ENCODE measurements around the gene TRIM40. TPM values are rescaled to one million over a fixed set of nuclear protein-coding genes. Genes with fewer than 3 reads are reported as not detected.
"Not testable (repeated sequence)": the region's sequence is repeated elsewhere in the genome, so short reads cannot be mapped to it uniquely, and the experiment has no call there.

TRIM40 gene
- polyA plus RNA-seq, 1 donor (not counting 4 experiments of a cell fraction or from before 2014, with no cell fraction given), result not detected

DNA sequence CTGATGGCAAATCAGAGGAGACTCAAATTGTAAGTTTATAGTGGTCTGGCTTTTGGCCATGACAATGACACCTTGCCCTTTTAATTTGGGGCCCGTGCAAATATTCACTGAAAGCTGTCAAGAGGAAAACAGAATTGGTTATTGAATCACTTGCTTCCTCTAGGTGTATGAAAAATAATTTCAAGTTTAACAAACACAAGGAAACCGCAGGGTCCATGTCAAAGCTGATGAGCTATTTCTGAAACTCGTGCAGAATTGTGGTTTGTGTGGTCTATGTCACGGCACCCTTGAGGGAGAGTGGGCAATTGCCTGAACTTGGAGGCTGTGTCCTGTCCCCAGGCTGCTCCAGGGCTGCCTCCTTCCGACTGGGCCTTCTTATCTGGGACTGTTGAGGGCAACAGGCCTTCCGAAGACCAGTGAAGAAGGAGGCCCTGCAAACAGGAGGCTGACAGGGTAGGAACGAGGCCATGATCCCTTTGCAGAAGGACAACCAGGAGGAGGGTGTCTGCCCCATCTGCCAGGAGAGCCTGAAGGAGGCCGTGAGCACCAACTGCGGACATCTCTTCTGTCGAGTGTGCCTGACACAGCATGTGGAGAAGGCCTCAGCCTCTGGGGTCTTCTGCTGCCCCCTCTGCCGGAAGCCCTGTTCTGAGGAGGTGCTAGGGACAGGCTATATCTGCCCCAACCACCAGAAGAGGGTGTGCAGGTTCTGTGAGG is 788 bp downstream of the TRIM40 start:
- H3K9me3 ChIP-seq (ENCODE audit: control insufficient read depth, low read depth, low read length), result no peaks in the 10 kb centered on the region
- H3K36me3 ChIP-seq (ENCODE audit: control insufficient read depth in 2 of 2, extremely low read depth in 1 of 2, insufficient read depth in 2 of 2, low read length in 2 of 2), result no peaks in the 10 kb centered on the region
- no peaks in the 10 kb centered on the region for H4K20me1 ChIP-seq (ENCODE audit: control insufficient read depth, extremely low read depth, insufficient read depth, low read length)
- FAIRE-seq (no peak), DNase-seq (ENCODE audit: low read depth, low spot score) (no peak)
- no peak overlapping the region for H3K4me2 ChIP-seq (ENCODE audit: control insufficient read depth, extremely low read depth, insufficient read depth, low read depth, low read length)
- no peaks in the 10 kb centered on the region for H3K4me1 ChIP-seq (ENCODE audit: control insufficient read depth, extremely low read depth, insufficient read depth, low read length)
- no peak overlapping the region for H3K27ac ChIP-seq (ENCODE audit: control insufficient read depth, insufficient read depth, low read length)
- no peak overlapping the region for H2AFZ ChIP-seq (ENCODE audit: control insufficient read depth, low read length)
- H3K4me3 ChIP-seq (ENCODE audit: control insufficient read depth in 2 of 3, extremely low read depth in 1 of 3, insufficient read depth in 2 of 3, low read depth in 1 of 3, low read length in 3 of 3), result no peak overlapping the region
- no peaks in the 10 kb centered on the region for H3K9me1 ChIP-seq (ENCODE audit: control insufficient read depth, extremely low read depth, insufficient read depth, low read length)
- TF ChIP-seq, protein P1, sequence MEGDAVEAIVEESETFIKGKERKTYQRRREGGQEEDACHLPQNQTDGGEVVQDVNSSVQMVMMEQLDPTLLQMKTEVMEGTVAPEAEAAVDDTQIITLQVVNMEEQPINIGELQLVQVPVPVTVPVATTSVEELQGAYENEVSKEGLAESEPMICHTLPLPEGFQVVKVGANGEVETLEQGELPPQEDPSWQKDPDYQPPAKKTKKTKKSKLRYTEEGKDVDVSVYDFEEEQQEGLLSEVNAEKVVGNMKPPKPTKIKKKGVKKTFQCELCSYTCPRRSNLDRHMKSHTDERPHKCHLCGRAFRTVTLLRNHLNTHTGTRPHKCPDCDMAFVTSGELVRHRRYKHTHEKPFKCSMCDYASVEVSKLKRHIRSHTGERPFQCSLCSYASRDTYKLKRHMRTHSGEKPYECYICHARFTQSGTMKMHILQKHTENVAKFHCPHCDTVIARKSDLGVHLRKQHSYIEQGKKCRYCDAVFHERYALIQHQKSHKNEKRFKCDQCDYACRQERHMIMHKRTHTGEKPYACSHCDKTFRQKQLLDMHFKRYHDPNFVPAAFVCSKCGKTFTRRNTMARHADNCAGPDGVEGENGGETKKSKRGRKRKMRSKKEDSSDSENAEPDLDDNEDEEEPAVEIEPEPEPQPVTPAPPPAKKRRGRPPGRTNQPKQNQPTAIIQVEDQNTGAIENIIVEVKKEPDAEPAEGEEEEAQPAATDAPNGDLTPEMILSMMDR (optimal IDR thresholded peaks at IDR 0.05 in 1 of 3, IDR thresholded peaks at IDR 0.05 in 1 of 3, conservative IDR thresholded peaks at IDR 0.05 in 1 of 3; ENCODE audit: extremely low read depth in 1 of 3, insufficient read depth in 2 of 3, low read length in 3 of 3), result no peak
- TF ChIP-seq EZH2 (IDR thresholded peaks at IDR 0.05; ENCODE audit: low read length), result no peak
- dilution Hi-C loops (cut with MboI; ENCODE audit: extremely low pct_ligation_motif_present, low sequenced_read_pairs), result loop anchor here (10.0 kb wide), 1 partner anchor 62 kb away; the partner anchor contains the start of gene RNF39
- H3K79me2 ChIP-seq (ENCODE audit: control insufficient read depth, insufficient read depth, low read length), result no peaks in the 10 kb centered on the region
- H3K9ac ChIP-seq (ENCODE audit: control insufficient read depth, extremely low read depth, insufficient read depth, low read length), result no peak overlapping the region
- H3K27me3 ChIP-seq (ENCODE audit: control insufficient read depth, extremely low read depth, insufficient read depth, low read length), result peaks cover 19% of the 10 kb centered on the region

DNA sequence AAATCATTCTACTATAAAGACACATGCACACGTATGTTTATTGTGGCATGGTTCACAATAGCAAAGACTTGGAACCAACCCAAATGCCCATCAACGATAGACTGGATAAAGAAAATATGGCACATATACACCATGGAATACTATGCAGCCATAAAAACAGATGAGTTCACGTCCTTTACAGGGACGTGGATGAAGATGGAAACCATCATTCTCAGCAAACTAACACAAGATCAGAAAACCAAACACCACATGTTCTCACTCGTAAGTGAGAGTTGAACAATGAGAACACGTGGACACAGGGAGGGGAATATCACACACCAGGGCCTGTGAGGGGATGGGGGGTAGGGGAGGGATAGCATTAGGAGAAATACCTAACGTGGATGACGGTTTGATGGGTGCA is 4.3 kb downstream of the TRIM40 start:
- H3K27me3 ChIP-seq (ENCODE audit: control insufficient read depth, extremely low read depth, insufficient read depth, low read length), result peaks cover 20% of the 10 kb centered on the region
- H2AFZ ChIP-seq (ENCODE audit: control insufficient read depth, low read length); H3K9ac ChIP-seq (ENCODE audit: control insufficient read depth, extremely low read depth, insufficient read depth, low read length); DNase-seq (ENCODE audit: low read depth, low spot score); H3K9me1 ChIP-seq (ENCODE audit: control insufficient read depth, extremely low read depth, insufficient read depth, low read length); dilution Hi-C loops (cut with MboI; ENCODE audit: extremely low pct_ligation_motif_present, low sequenced_read_pairs); FAIRE-seq; H3K9me3 ChIP-seq (ENCODE audit: control insufficient read depth, low read depth, low read length); H3K36me3 ChIP-seq (ENCODE audit: control insufficient read depth in 2 of 2, extremely low read depth in 1 of 2, insufficient read depth in 2 of 2, low read length in 2 of 2); H3K4me1 ChIP-seq (ENCODE audit: control insufficient read depth, extremely low read depth, insufficient read depth, low read length); H3K4me2 ChIP-seq (ENCODE audit: control insufficient read depth, extremely low read depth, insufficient read depth, low read depth, low read length); H3K27ac ChIP-seq (ENCODE audit: control insufficient read depth, insufficient read depth, low read length); H3K79me2 ChIP-seq (ENCODE audit: control insufficient read depth, insufficient read depth, low read length); H3K4me3 ChIP-seq (ENCODE audit: control insufficient read depth in 2 of 3, extremely low read depth in 1 of 3, insufficient read depth in 2 of 3, low read depth in 1 of 3, low read length in 3 of 3); H4K20me1 ChIP-seq (ENCODE audit: control insufficient read depth, extremely low read depth, insufficient read depth, low read length): not testable (repeated sequence)

DNA sequence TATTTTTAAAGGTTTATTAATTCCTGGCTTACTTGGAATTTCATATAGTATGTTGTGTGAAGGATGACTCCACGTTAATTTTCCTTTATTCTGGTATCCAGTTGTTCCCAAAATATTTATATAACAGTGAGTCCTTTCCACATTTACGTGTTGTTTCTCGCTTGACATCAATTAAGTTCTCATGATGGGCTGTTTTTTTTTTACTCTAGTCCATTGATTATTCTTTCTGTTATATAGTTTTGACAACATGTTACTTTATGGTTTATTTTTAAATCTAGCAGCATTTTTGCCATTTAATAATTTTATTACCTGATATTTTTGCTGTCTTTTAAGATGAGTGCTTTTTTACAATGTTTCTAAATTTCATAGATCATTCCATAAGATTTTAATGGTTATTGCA is 6.7 kb downstream of the TRIM40 start:
- Histone ChIP-seq H3K4me2 (ENCODE audit: control insufficient read depth, extremely low read depth, insufficient read depth, low read depth, low read length) (no peak overlapping the region), H4K20me1 (ENCODE audit: control insufficient read depth, extremely low read depth, insufficient read depth, low read length) (no peaks in the 10 kb centered on the region), H3K27me3 (ENCODE audit: control insufficient read depth, extremely low read depth, insufficient read depth, low read length) (peaks cover 22% of the 10 kb centered on the region), H3K27ac (ENCODE audit: control insufficient read depth, insufficient read depth, low read length) (no peak overlapping the region), H2AFZ (ENCODE audit: control insufficient read depth, low read length) (no peak overlapping the region), H3K9me1 (ENCODE audit: control insufficient read depth, extremely low read depth, insufficient read depth, low read length) (no peaks in the 10 kb centered on the region), H3K9me3 (ENCODE audit: control insufficient read depth, low read depth, low read length) (no peaks in the 10 kb centered on the region), H3K36me3 (ENCODE audit: control insufficient read depth in 2 of 2, extremely low read depth in 1 of 2, insufficient read depth in 2 of 2, low read length in 2 of 2) (no peaks in the 10 kb centered on the region), H3K4me3 (ENCODE audit: control insufficient read depth in 2 of 3, extremely low read depth in 1 of 3, insufficient read depth in 2 of 3, low read depth in 1 of 3, low read length in 3 of 3) (no peak overlapping the region), H3K4me1 (ENCODE audit: control insufficient read depth, extremely low read depth, insufficient read depth, low read length) (no peaks in the 10 kb centered on the region), H3K9ac (ENCODE audit: control insufficient read depth, extremely low read depth, insufficient read depth, low read length) (no peak overlapping the region), H3K79me2 (ENCODE audit: control insufficient read depth, insufficient read depth, low read length) (no peaks in the 10 kb centered on the region)
- no peak for FAIRE-seq
- no peak for TF ChIP-seq EZH2 (IDR thresholded peaks at IDR 0.05; ENCODE audit: low read length)
- TF ChIP-seq, protein P1 (optimal IDR thresholded peaks at IDR 0.05 in 1 of 3, IDR thresholded peaks at IDR 0.05 in 1 of 3, conservative IDR thresholded peaks at IDR 0.05 in 1 of 3; ENCODE audit: extremely low read depth in 1 of 3, insufficient read depth in 2 of 3, low read length in 3 of 3), result no peak
- DNase-seq (ENCODE audit: low read depth, low spot score), result no peak
- dilution Hi-C loops (cut with MboI; ENCODE audit: extremely low pct_ligation_motif_present, low sequenced_read_pairs), result no loop called here

All from keratinocyte (primary cell).